ENCODE measurements around the gene KCNH1. TPM values are rescaled to one million over a fixed set of nuclear protein-coding genes. Genes with fewer than 3 reads are reported as not detected.

KCNH1 gene
- total and polyA plus RNA-seq, 9 of the 15 experiments (the other 6 are each of a cell fraction or from before 2014, with no cell fraction given): not detected

DNA sequence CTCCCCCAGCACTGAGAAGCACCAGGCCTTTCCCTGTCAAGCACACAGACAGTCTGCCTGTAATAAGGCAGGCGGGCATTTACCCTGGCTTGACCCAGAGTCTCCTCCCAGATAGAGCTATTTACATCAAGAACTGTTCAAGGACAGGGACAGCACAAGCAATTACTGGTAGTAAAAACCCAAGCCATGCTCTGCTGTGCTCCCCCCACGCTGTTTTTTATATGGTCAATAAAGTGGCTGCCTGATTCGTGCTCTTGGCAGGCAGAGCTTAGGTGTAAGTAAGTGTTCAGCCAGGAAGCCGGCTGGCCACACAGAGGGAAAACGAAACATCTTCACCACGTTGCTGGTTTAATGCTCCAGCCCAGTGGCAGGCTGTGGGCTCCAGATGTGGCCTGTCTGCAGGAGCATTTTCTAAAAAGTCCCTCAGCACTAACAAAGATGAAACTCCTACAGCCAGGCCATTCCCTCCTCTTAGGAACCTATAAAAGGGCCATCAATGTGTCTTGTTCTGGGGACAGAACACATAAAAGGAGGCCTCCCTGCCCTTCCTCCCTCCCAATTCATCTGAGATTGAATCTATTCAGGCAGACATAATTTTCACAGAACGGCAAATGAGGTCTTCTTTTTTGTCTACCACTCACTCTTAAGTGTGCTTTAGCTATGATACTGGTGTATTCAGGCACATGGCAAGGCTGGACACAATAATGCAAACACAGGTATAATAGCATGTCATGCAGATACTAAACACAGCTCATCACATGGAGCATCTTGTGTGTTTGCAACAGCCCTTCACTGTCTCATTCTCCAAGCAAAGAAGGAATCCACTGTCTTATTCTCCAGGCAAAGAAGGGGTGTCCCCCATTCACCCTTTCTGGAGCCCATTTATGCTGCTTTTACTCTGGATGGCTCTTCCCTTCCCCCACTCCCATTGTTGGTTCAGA lies 426.4 kb downstream of the KCNH1 start:
- Histone ChIP-seq H3K27me3 (ENCODE audit: control insufficient read depth in 2 of 2, insufficient read depth in 2 of 2, low read length in 2 of 2) (peaks cover 0 to 6% of the 10 kb centered on the region in 2 experiments; a peak in 3 of 5 replicates), H4K20me1 (replicated peaks; ENCODE audit: control insufficient read depth, insufficient read depth, low read length) (no peaks in the 10 kb centered on the region), H3K27ac (ENCODE audit: extremely low read depth, low read depth, low read length) (no peak overlapping the region), H3K9me1 (ENCODE audit: control insufficient read depth, insufficient read depth, low read length) (no peaks in the 10 kb centered on the region), H3K4me2 (ENCODE audit: insufficient read depth, low read length) (no peak overlapping the region), H3K79me2 (ENCODE audit: control insufficient read depth, insufficient read depth, low read length) (no peaks in the 10 kb centered on the region), H3K9ac (ENCODE audit: insufficient read depth in 1 of 2, low read depth in 2 of 2, low read length in 2 of 2) (no peak overlapping the region), H2AFZ (ENCODE audit: low read depth, low read length) (no peak overlapping the region), H3K4me3 (no peak overlapping the region), H3K36me3 (ENCODE audit: control insufficient read depth, insufficient read depth, low read length) (no peaks in the 10 kb centered on the region), H3K9me3 (replicated peaks; ENCODE audit: control insufficient read depth, insufficient read depth, low read depth, low read length) (no peaks in the 10 kb centered on the region), H3K4me1 (replicated peaks in 1 of 2; ENCODE audit: control insufficient read depth in 2 of 2, insufficient read depth in 2 of 2, low read length in 2 of 2) (no peaks in the 10 kb centered on the region)
- no peak for FAIRE-seq
- ChIA-PET POLR2A (interaction anchor here (0.5 kb wide), 1 partner anchor 318 kb away, joined by 3 read pairs; no protein-coding TSS in a partner anchor), CTCF (ENCODE audit: low intra/inter-chr PET ratio) (no interaction called here)
- in situ Hi-C loops (cut with MboI) (no loop called here), intact Hi-C loops (cut with micrococcal nuclease) (no loop called here)
- no TSS peak for BruUV-seq (replicated peaks)
- no peak for ATAC-seq
- 1% methylated on average over 7 of the region's 7 CpGs for WGBS (ENCODE audit: insufficient coverage, low coverage, missing lambda C conversion rate)
- DNase-seq (ENCODE audit: extremely low read depth in 1 of 4, low spot score in 3 of 4): no peak
- TF ChIP-seq, protein P1, sequence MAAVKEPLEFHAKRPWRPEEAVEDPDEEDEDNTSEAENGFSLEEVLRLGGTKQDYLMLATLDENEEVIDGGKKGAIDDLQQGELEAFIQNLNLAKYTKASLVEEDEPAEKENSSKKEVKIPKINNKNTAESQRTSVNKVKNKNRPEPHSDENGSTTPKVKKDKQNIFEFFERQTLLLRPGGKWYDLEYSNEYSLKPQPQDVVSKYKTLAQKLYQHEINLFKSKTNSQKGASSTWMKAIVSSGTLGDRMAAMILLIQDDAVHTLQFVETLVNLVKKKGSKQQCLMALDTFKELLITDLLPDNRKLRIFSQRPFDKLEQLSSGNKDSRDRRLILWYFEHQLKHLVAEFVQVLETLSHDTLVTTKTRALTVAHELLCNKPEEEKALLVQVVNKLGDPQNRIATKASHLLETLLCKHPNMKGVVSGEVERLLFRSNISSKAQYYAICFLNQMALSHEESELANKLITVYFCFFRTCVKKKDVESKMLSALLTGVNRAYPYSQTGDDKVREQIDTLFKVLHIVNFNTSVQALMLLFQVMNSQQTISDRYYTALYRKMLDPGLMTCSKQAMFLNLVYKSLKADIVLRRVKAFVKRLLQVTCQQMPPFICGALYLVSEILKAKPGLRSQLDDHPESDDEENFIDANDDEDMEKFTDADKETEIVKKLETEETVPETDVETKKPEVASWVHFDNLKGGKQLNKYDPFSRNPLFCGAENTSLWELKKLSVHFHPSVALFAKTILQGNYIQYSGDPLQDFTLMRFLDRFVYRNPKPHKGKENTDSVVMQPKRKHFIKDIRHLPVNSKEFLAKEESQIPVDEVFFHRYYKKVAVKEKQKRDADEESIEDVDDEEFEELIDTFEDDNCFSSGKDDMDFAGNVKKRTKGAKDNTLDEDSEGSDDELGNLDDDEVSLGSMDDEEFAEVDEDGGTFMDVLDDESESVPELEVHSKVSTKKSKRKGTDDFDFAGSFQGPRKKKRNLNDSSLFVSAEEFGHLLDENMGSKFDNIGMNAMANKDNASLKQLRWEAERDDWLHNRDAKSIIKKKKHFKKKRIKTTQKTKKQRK (IDR thresholded peaks at IDR 0.05; ENCODE audit: borderline replicate concordance, low read depth, low read length): no peak
- TF ChIP-seq CREBBP (IDR thresholded peaks at IDR 0.05; ENCODE audit: low read depth, low read length): no peak
- no peak for TF ChIP-seq NRF1 (conservative IDR thresholded peaks at IDR 0.05 in 1 of 2, IDR thresholded peaks at IDR 0.05 in 1 of 2)
- TF ChIP-seq SIN3B (IDR thresholded peaks at IDR 0.05; ENCODE audit: low read depth): no peak
- TF ChIP-seq, protein P2, sequence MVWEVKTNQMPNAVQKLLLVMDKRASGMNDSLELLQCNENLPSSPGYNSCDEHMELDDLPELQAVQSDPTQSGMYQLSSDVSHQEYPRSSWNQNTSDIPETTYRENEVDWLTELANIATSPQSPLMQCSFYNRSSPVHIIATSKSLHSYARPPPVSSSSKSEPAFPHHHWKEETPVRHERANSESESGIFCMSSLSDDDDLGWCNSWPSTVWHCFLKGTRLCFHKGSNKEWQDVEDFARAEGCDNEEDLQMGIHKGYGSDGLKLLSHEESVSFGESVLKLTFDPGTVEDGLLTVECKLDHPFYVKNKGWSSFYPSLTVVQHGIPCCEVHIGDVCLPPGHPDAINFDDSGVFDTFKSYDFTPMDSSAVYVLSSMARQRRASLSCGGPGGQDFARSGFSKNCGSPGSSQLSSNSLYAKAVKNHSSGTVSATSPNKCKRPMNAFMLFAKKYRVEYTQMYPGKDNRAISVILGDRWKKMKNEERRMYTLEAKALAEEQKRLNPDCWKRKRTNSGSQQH (CRISPR knock-in tag; IDR thresholded peaks at IDR 0.05): no peak
- no peak for TF ChIP-seq GABPB1 (CRISPR knock-in tag; IDR thresholded peaks at IDR 0.05)
- TF ChIP-seq, protein P3, sequence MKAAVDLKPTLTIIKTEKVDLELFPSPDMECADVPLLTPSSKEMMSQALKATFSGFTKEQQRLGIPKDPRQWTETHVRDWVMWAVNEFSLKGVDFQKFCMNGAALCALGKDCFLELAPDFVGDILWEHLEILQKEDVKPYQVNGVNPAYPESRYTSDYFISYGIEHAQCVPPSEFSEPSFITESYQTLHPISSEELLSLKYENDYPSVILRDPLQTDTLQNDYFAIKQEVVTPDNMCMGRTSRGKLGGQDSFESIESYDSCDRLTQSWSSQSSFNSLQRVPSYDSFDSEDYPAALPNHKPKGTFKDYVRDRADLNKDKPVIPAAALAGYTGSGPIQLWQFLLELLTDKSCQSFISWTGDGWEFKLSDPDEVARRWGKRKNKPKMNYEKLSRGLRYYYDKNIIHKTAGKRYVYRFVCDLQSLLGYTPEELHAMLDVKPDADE (conservative IDR thresholded peaks at IDR 0.05; ENCODE audit: control insufficient read depth, low read depth, low read length): no peak
- no peak for TF ChIP-seq ELF1 (tag; IDR thresholded peaks at IDR 0.05)
- TF ChIP-seq RBM34 (IDR thresholded peaks at IDR 0.05; ENCODE audit: borderline replicate concordance, insufficient read depth, low read length): no peak
- TF ChIP-seq, protein P4, sequence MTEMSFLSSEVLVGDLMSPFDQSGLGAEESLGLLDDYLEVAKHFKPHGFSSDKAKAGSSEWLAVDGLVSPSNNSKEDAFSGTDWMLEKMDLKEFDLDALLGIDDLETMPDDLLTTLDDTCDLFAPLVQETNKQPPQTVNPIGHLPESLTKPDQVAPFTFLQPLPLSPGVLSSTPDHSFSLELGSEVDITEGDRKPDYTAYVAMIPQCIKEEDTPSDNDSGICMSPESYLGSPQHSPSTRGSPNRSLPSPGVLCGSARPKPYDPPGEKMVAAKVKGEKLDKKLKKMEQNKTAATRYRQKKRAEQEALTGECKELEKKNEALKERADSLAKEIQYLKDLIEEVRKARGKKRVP (CRISPR knock-in tag; IDR thresholded peaks at IDR 0.05): no peak
- TF ChIP-seq ZNF212 (CRISPR knock-in tag; IDR thresholded peaks at IDR 0.05): no peak
- TF ChIP-seq ZFX (CRISPR knock-in tag; IDR thresholded peaks at IDR 0.05): no peak
- TF ChIP-seq, protein P5, sequence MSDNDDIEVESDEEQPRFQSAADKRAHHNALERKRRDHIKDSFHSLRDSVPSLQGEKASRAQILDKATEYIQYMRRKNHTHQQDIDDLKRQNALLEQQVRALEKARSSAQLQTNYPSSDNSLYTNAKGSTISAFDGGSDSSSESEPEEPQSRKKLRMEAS (CRISPR knock-in tag; IDR thresholded peaks at IDR 0.05): no peak
